Heart right ventricle (tissue), 16 donors: ENCODE measurements around the gene PANX2. TPM values are rescaled to one million over a fixed set of nuclear protein-coding genes. Genes with fewer than 3 reads are reported as not detected.

Experiments used
- ATAC-seq, 8 donors: fragments of 200-7000 bp; cut with Tn5 transposase; one replicate each; pipeline ENCODE4 v1.9.1; 2020; ENCODE audit warnings: mild to moderate bottlenecking in 8 of 8, moderate library complexity in 8 of 8, moderate number of reproducible peaks in 1 of 8
- DNase-seq, 2 donors: peaks; one replicate each; pipeline ENCODE4 v3.0.0-alpha.2; 2020
- H3K27ac ChIP-seq, 10 donors: fragments of 200-600 bp; sonication (generic) in 2 of 10; one replicate each; pipeline versions ENCODE4 v1.5.0 to v1.8.0; 2020 to 2022; ENCODE audit warnings: mild to moderate bottlenecking in 3 of 10
- H3K27me3 ChIP-seq, 7 donors: fragments of 200-600 bp; one replicate each; pipeline ENCODE4 v1.8.0; 2021 to 2022; ENCODE audit warnings: mild to moderate bottlenecking in 2 of 7
- H3K36me3 ChIP-seq, 9 donors: fragments of 200-600 bp; sonication (generic) in 1 of 9; one replicate each; pipeline versions ENCODE4 v1.5.0 to v1.8.0; 2020 to 2022; ENCODE audit warnings: mild to moderate bottlenecking in 2 of 9
- H3K4me1 ChIP-seq, 9 donors: fragments of 200-600 bp; sonication (generic) in 1 of 9; one replicate each; pipeline versions ENCODE4 v1.5.0 to v1.8.0; 2020 to 2022; ENCODE audit warnings: mild to moderate bottlenecking in 4 of 9
- H3K4me3 ChIP-seq, 10 donors: fragments of 200-600 bp; sonication (generic) in 2 of 10; one replicate each; pipeline versions ENCODE4 v1.5.0 to v1.8.0; 2020 to 2022; ENCODE audit warnings: mild to moderate bottlenecking in 7 of 10, moderate library complexity in 2 of 10
- H3K9me3 ChIP-seq, 11 donors: fragments of 200-600 bp in 10 of 11; sonication (generic) in 2 of 11; one replicate each; pipeline versions ENCODE4 v1.5.0 to v1.8.0; 2013 to 2022; ENCODE audit warnings: mild to moderate bottlenecking in 2 of 11, control low read depth in 1 of 11, moderate library complexity in 1 of 11
- WGBS, 2 donors: extraction: QIAGEN DNeasy Blood & Tissue Kit; methylation state at CpG; one replicate each; pipeline ENCODE4 v1.1.7; 2013; ENCODE audit warnings: inconsistent platforms in 1 of 2; 5-methylcytosine and 5-hydroxymethylcytosine counted together
- intact Hi-C, 10 donors: fragments of 100-400 bp; cut with DNase I; formaldehyde crosslinking; loops; one replicate each; pipeline versions ENCODE4 v1.11.1 to v1.14.2; 2022
- polyA plus RNA-seq, 2 donors: library from polyadenylated mRNA; stranded (reverse); fragments of 200-250 nt; gene quantifications; one replicate each; pipeline ENCODE4 v1.2.3, GENCODE V29; 2013
- total RNA-seq, 10 donors: library from RNA; stranded (reverse); fragmentation: NEBNext Ultra II Directional in 3 of 10; extraction: Animal tissue kit (Norgen Biotek cat#: 25700) in 3 of 10; gene quantifications; one replicate each; pipeline versions ENCODE4 v1.2.1 to v1.2.4, GENCODE V29; 2021 to 2023
- TF ChIP-seq, protein P1 (sequence below), 9 donors: fragments of 200-600 bp; sonication (generic) in 2 of 9; IDR thresholded peaks; one replicate each; pipeline versions ENCODE4 v1.5.0 to v1.8.0; 2021 to 2022; ENCODE audit warnings: antibody characterized with exemption in 9 of 9, mild to moderate bottlenecking in 5 of 9, moderate library complexity in 1 of 9
- donor health status: Arrhythmogenic right ventricular cardiomyopathy.
- donor health status: ischemic (EF 13 %, LVEDD 7.1; RV severe dilation, severe dysfunction).
- donor health status: healthy with polysubstance abuse.
- donor health status: DM: no; HTN: yes; CAD: no.
- donor health status: DM: no; HTN: no; CAD: no.
- donor health status: ischemic (EF 25% LVEDD 6.9; RV normal size, moderate dysfunction).
- donor health status: ischemic (EF 25% LVEDD 5.7; RV mildly dilated, moderate dysfunction).
- donor health status: healthy.
- donor health status: DM: yes; HTN: yes; CAD: no.
- donor health status: Ischemic cardiomyopathy.
- donor health status: ischemic (EF 35%, LVEDD 5.7; RV mildly dilated, moderate dysfunction).
- donor health status: nonischemic (EF 11% LVEDD 7.7; RV severe dilation, severe dysfunction).
- donor health status: DM: yes; HTN: yes; CAD: no.
- donor health status: PGD.
- donor health status: ischemic (EF 29% LVEDD 5.4; RV normal size, mild dysfunction).
- donor health status: nonischemic (EF 23%, LVEDD 6.1; RV moderate dilation, normal function).

The PANX2 gene
- total and polyA plus RNA-seq, 12 donors, result 0.07 to 0.61 (median 0.21) TPM; not detected in 3

DNA sequence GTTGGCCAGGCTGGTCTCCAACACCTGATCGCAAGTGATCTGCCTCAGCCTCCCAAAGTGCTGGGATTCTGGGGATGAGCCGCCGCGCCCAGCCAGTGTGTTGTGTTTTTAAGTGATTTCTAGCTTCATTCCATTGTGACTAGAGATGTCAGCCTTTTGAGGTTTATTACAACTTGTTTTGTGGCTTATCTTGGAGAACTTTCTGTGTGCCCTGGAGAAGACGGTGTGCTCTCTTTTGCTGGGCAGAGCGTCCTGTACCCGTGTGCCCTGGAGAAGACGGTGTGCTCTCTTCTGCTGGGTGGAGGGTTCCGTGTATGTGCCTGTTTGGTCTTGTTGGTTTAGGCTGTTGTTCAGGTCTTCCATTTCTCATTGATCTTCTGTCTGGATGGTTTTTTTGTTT lies 42.7 kb downstream of the PANX2 start:
- ATAC-seq, result no peak

GRCh38 chr22:50215297-50216054 lies 44.9 kb downstream of the PANX2 start:
- intact Hi-C loops, result loop anchor here in 1 of 10 donors (2.0 kb wide), 1 partner anchor 69 kb away; no protein-coding TSS in a partner anchor
- Histone ChIP-seq H3K4me1 (peaks cover 0 to 15% (median 6%) of the 10 kb centered on the region in 9 donors), H3K9me3 (no peaks in the 10 kb centered on the region), H3K27ac (peak overlapping the region in 1 of 10 donors; percentile 48), H3K4me3 (no peak overlapping the region), H3K36me3 (peaks cover 9 to 99% (median 54%) of the 10 kb centered on the region in 9 donors), H3K27me3 (no peaks in the 10 kb centered on the region)
- TF ChIP-seq, protein P1, sequence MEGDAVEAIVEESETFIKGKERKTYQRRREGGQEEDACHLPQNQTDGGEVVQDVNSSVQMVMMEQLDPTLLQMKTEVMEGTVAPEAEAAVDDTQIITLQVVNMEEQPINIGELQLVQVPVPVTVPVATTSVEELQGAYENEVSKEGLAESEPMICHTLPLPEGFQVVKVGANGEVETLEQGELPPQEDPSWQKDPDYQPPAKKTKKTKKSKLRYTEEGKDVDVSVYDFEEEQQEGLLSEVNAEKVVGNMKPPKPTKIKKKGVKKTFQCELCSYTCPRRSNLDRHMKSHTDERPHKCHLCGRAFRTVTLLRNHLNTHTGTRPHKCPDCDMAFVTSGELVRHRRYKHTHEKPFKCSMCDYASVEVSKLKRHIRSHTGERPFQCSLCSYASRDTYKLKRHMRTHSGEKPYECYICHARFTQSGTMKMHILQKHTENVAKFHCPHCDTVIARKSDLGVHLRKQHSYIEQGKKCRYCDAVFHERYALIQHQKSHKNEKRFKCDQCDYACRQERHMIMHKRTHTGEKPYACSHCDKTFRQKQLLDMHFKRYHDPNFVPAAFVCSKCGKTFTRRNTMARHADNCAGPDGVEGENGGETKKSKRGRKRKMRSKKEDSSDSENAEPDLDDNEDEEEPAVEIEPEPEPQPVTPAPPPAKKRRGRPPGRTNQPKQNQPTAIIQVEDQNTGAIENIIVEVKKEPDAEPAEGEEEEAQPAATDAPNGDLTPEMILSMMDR (IDR thresholded peaks at IDR 0.05), result no peak
- WGBS, 2 donors, result 75% methylated on average over 16 to 17 of the region's 17 CpGs
- ATAC-seq, result no peak
- DNase-seq, result no peak

More for the DNA sequence above, 42.7 kb downstream of the PANX2 start:
- 97 to 98% methylated on average over 9 of the region's 9 CpGs for WGBS, 2 donors
- no peak overlapping the region for H3K27ac ChIP-seq
- no peak overlapping the region for H3K4me3 ChIP-seq
- peaks cover 0 to 15% (median 4%) of the 10 kb centered on the region in 9 donors for H3K4me1 ChIP-seq
- H3K27me3 ChIP-seq, result no peaks in the 10 kb centered on the region
- peaks cover 7 to 95% (median 50%) of the 10 kb centered on the region in 9 donors for H3K36me3 ChIP-seq
- intact Hi-C loops, result loop anchor here in 1 of 10 donors (5.0 kb wide), 1 partner anchor 66 kb away; no protein-coding TSS in a partner anchor
- TF ChIP-seq, protein P1 (IDR thresholded peaks at IDR 0.05), result no peak
- no peak for DNase-seq
- no peaks in the 10 kb centered on the region for H3K9me3 ChIP-seq

GRCh38 chr22:50216055-50216683 lies 45.6 kb downstream of the PANX2 start:
- Histone ChIP-seq H3K27me3 (no peaks in the 10 kb centered on the region), H3K4me1 (peaks cover 0 to 15% (median 6%) of the 10 kb centered on the region in 9 donors), H3K4me3 (no peak overlapping the region), H3K36me3 (peaks cover 9 to 99% (median 54%) of the 10 kb centered on the region in 9 donors), H3K27ac (peak overlapping the region in 1 of 10 donors; percentile 48), H3K9me3 (no peaks in the 10 kb centered on the region)
- ATAC-seq, result no peak
- 84 to 89% methylated on average over 15 of the region's 15 CpGs for WGBS, 2 donors
- intact Hi-C loops, result no loop called here
- TF ChIP-seq, protein P1 (IDR thresholded peaks at IDR 0.05), result no peak
- no peak for DNase-seq

- Histone ChIP-seq H3K27ac (no peak overlapping the region), H3K27me3 (no peaks in the 10 kb centered on the region), H3K9me3 (no peaks in the 10 kb centered on the region), H3K4me3 (no peak overlapping the region), H3K4me1 (peaks cover 0 to 15% (median 6%) of the 10 kb centered on the region in 9 donors), H3K36me3 (peaks cover 9 to 99% (median 58%) of the 10 kb centered on the region in 9 donors)
- intact Hi-C loops, result no loop called here
- no peak for ATAC-seq
- 93 to 95% methylated on average over 57 of the region's 57 CpGs for WGBS, 2 donors
- DNase-seq, result no peak
- TF ChIP-seq, protein P1 (IDR thresholded peaks at IDR 0.05), result no peak
These were observed 46.4 kb downstream of the PANX2 start for GRCh38 chr22:50216684-50217520.
